Measurements from ENCODE around the gene RASSF7. TPM values are rescaled to one million over a fixed set of nuclear protein-coding genes. Genes with fewer than 3 reads are reported as not detected.

The RASSF7 gene
- total and polyA plus RNA-seq, 2 donors, result 3.3 to 13.8 TPM

GRCh38 chr11:551596-551995 is 9.2 kb upstream of the RASSF7 start:
- 84% methylated on average over 12 of the region's 12 CpGs for WGBS

GRCh38 chr11:553083-553987 is 7.4 kb upstream of the RASSF7 start:
- Histone ChIP-seq H3K4me3 (ENCODE audit: low read depth, low read length) (no peak overlapping the region), H3K27ac (ENCODE audit: low read depth) (no peak overlapping the region), H3K4me1 (ENCODE audit: insufficient read depth) (peaks cover 2% of the 10 kb centered on the region), H3K36me3 (ENCODE audit: insufficient read depth) (no peaks in the 10 kb centered on the region)
- DNase-seq (ENCODE audit: extremely low spot score), result no peak
- 82% methylated on average over 27 of the region's 27 CpGs for WGBS

More at GRCh38 chr11:551596-551995, 9.2 kb upstream of the RASSF7 start:
- no peak for DNase-seq (ENCODE audit: extremely low spot score)
- Histone ChIP-seq H3K4me1 (ENCODE audit: insufficient read depth) (peaks cover 2% of the 10 kb centered on the region), H3K4me3 (ENCODE audit: low read depth, low read length) (no peak overlapping the region), H3K27ac (ENCODE audit: low read depth) (no peak overlapping the region), H3K36me3 (ENCODE audit: insufficient read depth) (no peaks in the 10 kb centered on the region)

- H3K36me3 ChIP-seq (ENCODE audit: insufficient read depth), result no peaks in the 10 kb centered on the region
- no peak overlapping the region for H3K27ac ChIP-seq (ENCODE audit: low read depth)
- 57% methylated on average over 11 of the region's 11 CpGs for WGBS
- DNase-seq (ENCODE audit: extremely low spot score), result no peak
- no peak overlapping the region for H3K4me3 ChIP-seq (ENCODE audit: low read depth, low read length)
- peaks cover 2% of the 10 kb centered on the region for H3K4me1 ChIP-seq (ENCODE audit: insufficient read depth)
These were observed 6.8 kb upstream of the RASSF7 start for GRCh38 chr11:553988-554340.

- no peak for DNase-seq (ENCODE audit: extremely low spot score)
- WGBS, result 11% methylated on average over 52 of the region's 60 CpGs
- no peak overlapping the region for H3K27ac ChIP-seq (ENCODE audit: low read depth)
- H3K4me1 ChIP-seq (ENCODE audit: insufficient read depth), result peaks cover 2% of the 10 kb centered on the region
- no peaks in the 10 kb centered on the region for H3K36me3 ChIP-seq (ENCODE audit: insufficient read depth)
- peak overlapping the region; percentile 32 for H3K4me3 ChIP-seq (ENCODE audit: low read depth, low read length)
These were observed 6.1 kb upstream of the RASSF7 start for GRCh38 chr11:554428-555226.

GRCh38 chr11:555227-555779 is 5.5 kb upstream of the RASSF7 start:
- peaks cover 2% of the 10 kb centered on the region for H3K4me1 ChIP-seq (ENCODE audit: insufficient read depth)
- no peak for DNase-seq (ENCODE audit: extremely low spot score)
- peak overlapping the region; percentile 32 for H3K4me3 ChIP-seq (ENCODE audit: low read depth, low read length)
- H3K27ac ChIP-seq (ENCODE audit: low read depth), result no peak overlapping the region
- no peaks in the 10 kb centered on the region for H3K36me3 ChIP-seq (ENCODE audit: insufficient read depth)
- WGBS, result 1% methylated on average over 57 of the region's 57 CpGs

GRCh38 chr11:555780-556661 is 4.7 kb upstream of the RASSF7 start:
- H3K27ac ChIP-seq (ENCODE audit: low read depth), result no peak overlapping the region
- H3K4me3 ChIP-seq (ENCODE audit: low read depth, low read length), result no peak overlapping the region
- peaks cover 2% of the 10 kb centered on the region for H3K4me1 ChIP-seq (ENCODE audit: insufficient read depth)
- DNase-seq (ENCODE audit: extremely low spot score), result no peak
- WGBS, result 6% methylated on average over 104 of the region's 104 CpGs
- no peaks in the 10 kb centered on the region for H3K36me3 ChIP-seq (ENCODE audit: insufficient read depth)

- Histone ChIP-seq H3K4me1 (ENCODE audit: insufficient read depth) (peaks cover 2% of the 10 kb centered on the region), H3K36me3 (ENCODE audit: insufficient read depth) (no peaks in the 10 kb centered on the region), H3K27ac (ENCODE audit: low read depth) (no peak overlapping the region), H3K4me3 (ENCODE audit: low read depth, low read length) (no peak overlapping the region)
- WGBS, result 72% methylated on average over 22 of the region's 22 CpGs
- no peak for DNase-seq (ENCODE audit: extremely low spot score)
These were observed 4.0 kb upstream of the RASSF7 start for GRCh38 chr11:556662-557256.

- no peak overlapping the region for H3K27ac ChIP-seq (ENCODE audit: low read depth)
- H3K4me3 ChIP-seq (ENCODE audit: low read depth, low read length), result no peak overlapping the region
- peaks cover 2% of the 10 kb centered on the region for H3K4me1 ChIP-seq (ENCODE audit: insufficient read depth)
- no peak for DNase-seq (ENCODE audit: extremely low spot score)
- no peaks in the 10 kb centered on the region for H3K36me3 ChIP-seq (ENCODE audit: insufficient read depth)
- 79% methylated on average over 24 of the region's 24 CpGs for WGBS
These were observed 3.2 kb upstream of the RASSF7 start for GRCh38 chr11:557328-558132.

GRCh38 chr11:558503-558902 is 2.3 kb upstream of the RASSF7 start:
- WGBS, result 86% methylated on average over 20 of the region's 20 CpGs
- H3K27ac ChIP-seq (ENCODE audit: low read depth), result no peak overlapping the region
- DNase-seq (ENCODE audit: extremely low spot score), result no peak
- no peak overlapping the region for H3K4me3 ChIP-seq (ENCODE audit: low read depth, low read length)
- peaks cover 2% of the 10 kb centered on the region for H3K4me1 ChIP-seq (ENCODE audit: insufficient read depth)
- no peaks in the 10 kb centered on the region for H3K36me3 ChIP-seq (ENCODE audit: insufficient read depth)

GRCh38 chr11:559020-559620 is 1.6 kb upstream of the RASSF7 start:
- DNase-seq (ENCODE audit: extremely low spot score), result no peak
- H3K27ac ChIP-seq (ENCODE audit: low read depth), result no peak overlapping the region
- H3K36me3 ChIP-seq (ENCODE audit: insufficient read depth), result no peaks in the 10 kb centered on the region
- H3K4me3 ChIP-seq (ENCODE audit: low read depth, low read length), result no peak overlapping the region
- 82% methylated on average over 15 of the region's 15 CpGs for WGBS
- peaks cover 2% of the 10 kb centered on the region for H3K4me1 ChIP-seq (ENCODE audit: insufficient read depth)

GRCh38 chr11:559712-560304 is 962 bp upstream of the RASSF7 start:
- no peak overlapping the region for H3K27ac ChIP-seq (ENCODE audit: low read depth)
- WGBS, result 77% methylated on average over 18 of the region's 18 CpGs
- H3K4me3 ChIP-seq (ENCODE audit: low read depth, low read length), result peak overlapping the region; percentile 67
- peaks cover 2% of the 10 kb centered on the region for H3K4me1 ChIP-seq (ENCODE audit: insufficient read depth)
- H3K36me3 ChIP-seq (ENCODE audit: insufficient read depth), result no peaks in the 10 kb centered on the region
- no peak for DNase-seq (ENCODE audit: extremely low spot score)

Measured in urinary bladder (tissue), 4 donors.